ENCODE measurements around the gene LRRC23.
A peak's percentile ranks its signal among the peaks of the same experiment; 100 is the strongest.

The LRRC23 gene

DNA sequence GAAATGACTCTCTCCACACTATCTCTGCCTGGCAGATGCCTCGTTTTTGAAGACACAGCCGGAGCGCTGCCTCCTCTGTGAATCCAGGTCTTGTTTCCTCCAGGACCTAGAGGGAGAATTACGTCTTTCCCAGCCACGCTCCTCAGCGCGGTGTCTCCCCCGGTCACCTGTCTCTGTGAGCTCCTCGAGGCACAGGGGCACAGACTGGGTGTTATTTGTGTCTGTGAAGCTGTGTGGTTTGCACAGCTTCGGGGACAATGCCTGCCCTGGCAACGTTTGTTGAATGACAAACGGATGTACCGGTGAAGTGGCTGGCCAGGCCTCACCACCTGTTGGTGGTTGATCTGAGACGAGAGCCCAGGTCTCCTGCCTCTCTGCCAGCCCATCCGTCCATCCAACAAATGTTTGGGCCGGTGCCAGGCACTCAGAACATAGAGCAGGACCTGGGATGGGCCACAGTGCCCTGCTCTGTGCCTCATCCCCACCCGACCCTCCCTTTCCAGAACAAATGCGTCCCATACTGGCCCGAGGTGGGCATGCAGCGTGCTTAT is 52.6 kb downstream of the LRRC23 start:
- TF ChIP-seq MYC (IDR thresholded peaks at IDR 0.05; ENCODE audit: low read depth, low read length): no peak
- DNase-seq (ENCODE audit: low read depth): no peak
- no peak overlapping the region for H3K4me3 ChIP-seq (ENCODE audit: low read depth, low read length)

GRCh38 chr12:6957741-6958608 is 53.4 kb downstream of the LRRC23 start:
- no peak for DNase-seq (ENCODE audit: low read depth)
- H3K4me3 ChIP-seq (ENCODE audit: low read depth, low read length): peak overlapping the region; percentile 28
- no peak for TF ChIP-seq POLR2A (IDR thresholded peaks at IDR 0.05; ENCODE audit: extremely low read depth, insufficient read length)
- TF ChIP-seq MAX (IDR thresholded peaks at IDR 0.05; ENCODE audit: low read depth, low read length): no peak
- TF ChIP-seq MYC (IDR thresholded peaks at IDR 0.05; ENCODE audit: low read depth, low read length): no peak
- no peak for TF ChIP-seq CTCF (IDR thresholded peaks at IDR 0.05; ENCODE audit: low read depth, low read length)

- peak overlapping the region; percentile 28 for H3K4me3 ChIP-seq (ENCODE audit: low read depth, low read length)
- TF ChIP-seq CTCF (IDR thresholded peaks at IDR 0.05; ENCODE audit: low read depth, low read length) (no peak), POLR2A (IDR thresholded peaks at IDR 0.05; ENCODE audit: extremely low read depth, insufficient read length) (no peak), MYC (IDR thresholded peaks at IDR 0.05; ENCODE audit: low read depth, low read length) (no peak), MAX (IDR thresholded peaks at IDR 0.05; ENCODE audit: low read depth, low read length) (no peak)
Measured at GRCh38 chr12:6958609-6959057, 54.0 kb downstream of the LRRC23 start.

DNA sequence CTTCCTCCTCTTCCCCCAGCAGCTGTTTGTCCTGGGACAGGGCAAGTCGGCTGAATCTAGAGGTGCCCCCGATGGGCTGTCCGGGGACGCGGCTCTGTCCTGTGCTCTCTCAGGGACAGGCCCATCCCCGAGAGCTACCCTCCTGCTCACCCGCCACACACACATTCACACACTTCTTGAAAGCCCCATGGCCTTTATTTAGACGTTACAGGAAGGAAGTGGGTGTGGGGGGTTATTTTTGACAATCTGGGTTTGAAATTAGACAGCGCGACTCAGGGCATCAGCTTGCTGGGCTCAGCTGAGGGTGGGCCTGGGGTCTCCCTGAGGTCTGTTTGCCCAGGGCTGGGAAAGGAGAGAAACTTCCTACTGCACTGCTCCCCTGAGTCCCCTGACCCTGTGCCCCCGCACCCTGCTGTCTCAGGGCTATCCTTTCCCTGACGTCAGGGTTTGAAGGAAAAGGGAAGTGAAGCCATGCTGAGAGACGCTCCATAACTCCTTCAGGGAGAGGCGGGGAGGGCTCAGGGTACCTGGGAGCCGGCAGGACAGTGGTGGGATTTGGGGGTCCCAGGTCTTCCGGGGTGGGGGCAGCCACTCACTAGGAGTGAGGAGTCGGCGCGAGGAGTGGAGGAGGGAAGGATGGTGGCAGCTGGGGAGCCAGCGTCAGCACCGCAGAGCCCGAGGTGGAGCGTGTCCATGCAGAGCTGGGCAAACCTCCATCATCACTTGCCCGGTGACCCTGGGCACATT is 54.6 kb downstream of the LRRC23 start:
- peak; percentile 86 for DNase-seq (ENCODE audit: low read depth)
- H3K4me3 ChIP-seq (ENCODE audit: low read depth, low read length): peak overlapping the region; percentile 36
- peak; percentile 33 for TF ChIP-seq POLR2A (IDR thresholded peaks at IDR 0.05; ENCODE audit: extremely low read depth, insufficient read length)
- TF ChIP-seq CTCF (IDR thresholded peaks at IDR 0.05; ENCODE audit: low read depth, low read length): no peak
- peak; percentile 23; the same call in 1 of the 2 replicates for TF ChIP-seq MYC (IDR thresholded peaks at IDR 0.05; ENCODE audit: low read depth, low read length)
- peak; percentile 40; the same call in 1 of the 2 replicates for TF ChIP-seq MAX (IDR thresholded peaks at IDR 0.05; ENCODE audit: low read depth, low read length)

More at GRCh38 chr12:6958609-6959057, 54.0 kb downstream of the LRRC23 start:
- DNase-seq (ENCODE audit: low read depth): peak; percentile 58

DNA sequence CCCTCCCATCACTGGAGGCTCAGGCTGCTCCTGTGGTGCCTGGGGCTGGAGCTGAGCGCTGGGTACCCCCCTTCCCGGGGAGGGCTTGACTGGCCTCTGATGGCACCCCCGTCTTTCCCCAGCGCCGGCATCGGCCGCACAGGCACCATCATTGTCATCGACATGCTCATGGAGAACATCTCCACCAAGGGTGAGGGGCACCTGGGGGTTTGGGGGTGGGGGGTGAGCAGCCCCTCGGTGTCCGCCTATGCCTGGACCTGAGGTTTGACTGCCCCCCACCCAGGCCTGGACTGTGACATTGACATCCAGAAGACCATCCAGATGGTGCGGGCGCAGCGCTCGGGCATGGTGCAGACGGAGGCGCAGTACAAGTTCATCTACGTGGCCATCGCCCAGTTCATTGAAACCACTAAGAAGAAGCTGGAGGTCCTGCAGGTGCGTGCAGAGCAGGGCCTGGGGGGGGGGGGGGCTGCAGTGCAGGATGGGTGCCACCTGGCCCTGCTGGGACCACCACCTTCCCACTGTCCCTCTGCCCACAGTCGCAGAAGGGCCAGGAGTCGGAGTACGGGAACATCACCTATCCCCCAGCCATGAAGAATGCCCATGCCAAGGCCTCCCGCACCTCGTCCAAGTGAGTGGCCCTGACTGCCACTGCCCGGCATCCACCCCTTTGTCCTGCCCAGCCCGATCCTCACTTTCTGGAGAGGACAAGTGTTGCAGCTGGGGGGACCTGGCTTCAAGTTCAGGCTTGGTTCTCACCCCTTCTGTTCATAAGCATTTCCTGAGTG is 55.4 kb downstream of the LRRC23 start:
- no peak for DNase-seq (ENCODE audit: low read depth)
- no peak overlapping the region for H3K4me3 ChIP-seq (ENCODE audit: low read depth, low read length)
- no peak for TF ChIP-seq POLR2A (IDR thresholded peaks at IDR 0.05; ENCODE audit: extremely low read depth, insufficient read length)
- no peak for TF ChIP-seq CTCF (IDR thresholded peaks at IDR 0.05; ENCODE audit: low read depth, low read length)
- TF ChIP-seq MYC (IDR thresholded peaks at IDR 0.05; ENCODE audit: low read depth, low read length): no peak
- no peak for TF ChIP-seq MAX (IDR thresholded peaks at IDR 0.05; ENCODE audit: low read depth, low read length)
